Fibroblast of mammary gland (primary cell): ENCODE data around the gene KHDRBS1.

Experiments
- DNase-seq: peaks from one replicate; pipeline ENCODE4 v3.0.0-alpha.2; 2010; ENCODE audit warnings: low read depth
- H3K4me3 ChIP-seq: 2 replicates; pipeline ENCODE4 v1.5.1; 2011; ENCODE audit warnings: low read depth, mild to moderate bottlenecking, low read length, moderate library complexity; ENCODE audit not compliant: control insufficient read depth
- TF ChIP-seq, protein P1 (sequence below): conservative IDR thresholded peaks from 2 replicates; pipeline ENCODE4 v1.5.1; 2011; ENCODE audit warnings: low read depth, low read length, inconsistent platforms; ENCODE audit not compliant: control insufficient read depth, insufficient read depth

KHDRBS1 gene

DNA sequence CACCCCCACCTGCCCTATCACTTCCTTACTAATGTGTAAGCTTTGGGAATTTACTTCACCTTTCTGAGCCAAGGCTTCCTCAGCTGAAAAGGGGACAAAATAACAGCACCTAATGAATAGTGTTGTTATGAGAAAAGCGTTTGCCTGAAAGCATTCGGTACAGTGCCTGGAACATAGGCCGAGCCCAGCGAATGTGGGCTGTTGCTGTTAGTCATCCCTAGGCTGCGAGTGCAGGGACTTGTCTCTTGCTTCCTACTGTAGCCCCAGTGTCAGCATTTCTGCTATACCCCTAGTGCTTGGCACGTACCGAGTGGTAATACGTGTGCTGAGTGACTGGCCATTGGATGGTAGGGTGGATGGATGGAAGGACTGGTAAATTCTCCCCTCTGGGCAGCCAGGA, 77.5 kb downstream of the KHDRBS1 start:
- DNase-seq, result no peak
- no peak overlapping the region for H3K4me3 ChIP-seq
- TF ChIP-seq, protein P1, sequence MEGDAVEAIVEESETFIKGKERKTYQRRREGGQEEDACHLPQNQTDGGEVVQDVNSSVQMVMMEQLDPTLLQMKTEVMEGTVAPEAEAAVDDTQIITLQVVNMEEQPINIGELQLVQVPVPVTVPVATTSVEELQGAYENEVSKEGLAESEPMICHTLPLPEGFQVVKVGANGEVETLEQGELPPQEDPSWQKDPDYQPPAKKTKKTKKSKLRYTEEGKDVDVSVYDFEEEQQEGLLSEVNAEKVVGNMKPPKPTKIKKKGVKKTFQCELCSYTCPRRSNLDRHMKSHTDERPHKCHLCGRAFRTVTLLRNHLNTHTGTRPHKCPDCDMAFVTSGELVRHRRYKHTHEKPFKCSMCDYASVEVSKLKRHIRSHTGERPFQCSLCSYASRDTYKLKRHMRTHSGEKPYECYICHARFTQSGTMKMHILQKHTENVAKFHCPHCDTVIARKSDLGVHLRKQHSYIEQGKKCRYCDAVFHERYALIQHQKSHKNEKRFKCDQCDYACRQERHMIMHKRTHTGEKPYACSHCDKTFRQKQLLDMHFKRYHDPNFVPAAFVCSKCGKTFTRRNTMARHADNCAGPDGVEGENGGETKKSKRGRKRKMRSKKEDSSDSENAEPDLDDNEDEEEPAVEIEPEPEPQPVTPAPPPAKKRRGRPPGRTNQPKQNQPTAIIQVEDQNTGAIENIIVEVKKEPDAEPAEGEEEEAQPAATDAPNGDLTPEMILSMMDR, result no peak

DNA sequence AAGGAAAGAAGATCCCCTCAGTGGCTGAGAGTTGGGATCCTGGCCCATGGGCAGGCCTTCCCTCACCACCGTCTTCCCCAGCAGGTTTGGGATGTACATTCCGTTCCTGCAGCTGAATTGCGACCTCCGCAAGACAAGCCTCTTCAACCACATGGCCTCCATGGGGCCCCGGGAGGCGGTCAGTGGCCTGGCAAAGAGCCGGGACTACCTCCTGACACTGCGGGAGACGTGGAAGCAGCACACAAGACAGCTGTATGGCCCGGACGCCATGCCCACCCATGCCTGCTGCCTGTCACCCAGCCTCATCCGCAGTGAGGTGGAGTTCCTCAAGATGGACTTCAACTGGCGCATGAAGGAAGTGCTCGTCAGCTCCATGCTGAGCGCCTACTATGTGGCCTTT, 77.9 kb downstream of the KHDRBS1 start:
- TF ChIP-seq, protein P1, result no peak
- DNase-seq, result no peak
- H3K4me3 ChIP-seq, result no peak overlapping the region
